NCI-H2107 treated with DMSO at 0.1 percent for 48 hours (cell line): Measurements from ENCODE around the gene RB1.

Experiments
- DNase-seq: peaks from one replicate; lab custom pipeline; 2025; ENCODE audit not compliant: unreplicated experiment; lab: John Stamatoyannopoulos, UW

RB1 gene

GRCh38 chr13:48526286-48526685, 222.7 kb downstream of the RB1 start:
- DNase-seq: no peak

DNA sequence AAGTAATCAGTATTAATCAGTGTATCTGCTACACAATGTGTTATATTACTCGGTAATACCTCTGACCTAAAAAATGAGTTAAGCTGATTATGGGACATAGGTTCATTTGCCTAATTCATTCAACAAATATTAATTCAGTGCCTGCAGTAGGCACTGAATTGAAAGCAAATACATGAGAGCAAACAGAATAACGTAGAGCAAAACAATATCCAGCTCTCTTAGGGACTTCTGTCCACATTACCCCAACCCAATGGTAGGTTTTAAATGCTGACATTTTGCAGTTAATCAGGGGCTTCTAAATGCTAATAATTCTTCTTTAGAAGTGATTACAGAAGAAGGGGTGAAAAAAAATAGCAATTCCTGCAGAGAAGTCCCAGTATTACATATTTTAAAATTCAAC, 224.4 kb downstream of the RB1 start:
- DNase-seq: no peak

GRCh38 chr13:48528720-48529119, 225.2 kb downstream of the RB1 start:
- no peak for DNase-seq

- DNase-seq: no peak
Measured at GRCh38 chr13:48530833-48531232, 227.3 kb downstream of the RB1 start.
